GM21717 (cell line): ENCODE data around the gene RBBP8.
"Not testable (repeated sequence)": the region's sequence is repeated elsewhere in the genome, so short reads cannot be mapped to it uniquely, and the experiment has no call there.

Source experiments
- ATAC-seq: cut with Tn5 transposase; IDR thresholded peaks from one replicate; pipeline ENCODE4 v1.9.1; 2021; ENCODE audit warnings: mild to moderate bottlenecking, moderate library complexity; ENCODE audit not compliant: unreplicated experiment

The RBBP8 gene

DNA sequence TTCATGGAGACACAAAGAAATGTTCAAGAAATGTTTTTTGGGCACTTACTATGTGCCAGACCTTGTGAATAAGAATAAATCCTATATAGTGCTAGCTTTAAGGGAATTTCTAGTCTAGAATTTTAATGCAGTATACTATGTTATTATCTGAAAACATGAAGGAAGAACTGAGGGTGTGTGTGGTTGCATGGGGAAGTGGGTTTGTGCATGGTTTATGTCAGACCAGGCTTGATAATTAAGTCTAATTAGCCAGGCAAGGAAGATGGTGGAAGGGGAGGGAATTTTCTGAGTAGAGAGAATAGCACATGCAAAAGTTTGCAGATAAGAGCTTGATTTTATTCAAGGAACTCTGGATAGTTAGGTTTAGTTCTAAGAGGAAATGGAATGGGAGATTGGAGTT, 6.5 kb downstream of the RBBP8 start:
- no peak for ATAC-seq

DNA sequence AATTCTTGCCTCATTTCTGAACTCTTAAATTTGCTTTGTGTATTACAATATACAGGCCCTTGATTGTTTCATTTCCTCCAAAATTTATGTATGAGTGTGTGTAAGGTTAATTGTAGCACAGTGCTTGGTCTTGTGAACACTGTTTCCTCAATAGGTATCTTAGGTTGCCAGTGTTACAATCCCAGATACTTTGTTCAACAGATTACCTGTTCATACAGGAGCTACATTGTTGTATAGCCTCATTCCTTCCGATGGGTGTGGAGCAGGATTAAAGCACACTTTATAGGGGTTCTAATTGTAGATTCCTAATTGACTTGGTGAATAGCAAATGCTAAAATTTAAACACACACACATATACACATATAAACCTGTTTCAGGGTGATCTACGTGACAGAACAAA, 10.7 kb downstream of the RBBP8 start:
- ATAC-seq = no peak

GRCh38 chr18:22946217-22946616, 13.1 kb downstream of the RBBP8 start:
- ATAC-seq = no peak

DNA sequence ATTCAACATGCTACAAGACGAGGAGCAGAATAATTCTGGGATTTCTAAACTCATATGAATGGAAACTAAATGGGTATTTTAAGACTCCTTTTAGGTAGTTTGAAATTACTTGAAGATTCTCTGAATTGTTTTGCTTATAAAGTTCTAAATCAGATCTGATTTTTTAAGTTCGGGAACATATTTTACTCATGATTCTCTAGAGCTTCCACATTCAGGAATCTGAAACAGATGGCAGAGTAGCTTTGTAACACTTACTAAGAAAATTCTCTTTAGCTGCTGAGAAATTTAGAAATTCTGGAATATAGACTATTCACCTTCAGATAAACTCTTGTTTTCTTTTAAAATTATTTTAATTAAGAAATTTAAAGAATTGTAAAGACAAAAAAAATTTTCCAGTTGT, 13.7 kb downstream of the RBBP8 start:
- no peak for ATAC-seq

DNA sequence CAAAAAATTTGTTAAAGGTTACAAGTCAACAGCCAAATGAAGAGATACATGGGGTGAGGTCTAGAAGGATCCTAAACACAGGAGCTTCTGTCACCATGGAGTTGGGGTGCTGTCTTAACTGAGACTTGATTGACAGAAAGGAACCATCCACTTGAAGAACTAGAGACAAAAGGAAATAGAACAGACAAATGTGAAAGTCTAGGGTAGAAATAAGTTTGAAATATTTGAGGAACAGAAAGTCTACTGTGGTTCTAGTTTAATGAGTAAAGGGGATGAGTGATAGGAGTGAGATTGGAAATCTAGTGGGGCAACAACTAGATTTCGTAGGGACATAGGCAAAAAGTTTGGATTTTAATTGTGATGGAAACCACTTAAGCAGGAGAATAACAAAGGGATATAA, 18.7 kb downstream of the RBBP8 start:
- no peak for ATAC-seq

- ATAC-seq = no peak
Measured at GRCh38 chr18:22952525-22952924, 19.4 kb downstream of the RBBP8 start.

DNA sequence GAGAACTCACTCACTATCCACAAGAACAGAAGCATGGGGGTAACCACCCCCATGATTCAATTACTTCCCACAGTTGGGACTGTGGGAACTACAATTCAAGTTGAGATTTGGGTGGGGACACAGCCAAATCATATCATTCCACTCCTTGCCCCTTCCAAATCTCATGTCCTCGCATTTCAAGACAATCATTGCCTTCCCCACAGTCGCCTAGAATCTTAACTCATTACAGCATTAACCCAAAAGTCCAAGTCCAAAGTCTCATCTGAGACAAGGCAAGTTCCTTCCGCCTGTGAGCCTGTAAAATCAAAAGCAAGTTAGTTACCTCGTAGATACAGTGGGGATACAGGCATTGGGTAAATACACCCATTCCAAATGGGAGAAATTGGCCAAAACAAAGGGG, 20.9 kb downstream of the RBBP8 start:
- ATAC-seq = not testable (repeated sequence)

DNA sequence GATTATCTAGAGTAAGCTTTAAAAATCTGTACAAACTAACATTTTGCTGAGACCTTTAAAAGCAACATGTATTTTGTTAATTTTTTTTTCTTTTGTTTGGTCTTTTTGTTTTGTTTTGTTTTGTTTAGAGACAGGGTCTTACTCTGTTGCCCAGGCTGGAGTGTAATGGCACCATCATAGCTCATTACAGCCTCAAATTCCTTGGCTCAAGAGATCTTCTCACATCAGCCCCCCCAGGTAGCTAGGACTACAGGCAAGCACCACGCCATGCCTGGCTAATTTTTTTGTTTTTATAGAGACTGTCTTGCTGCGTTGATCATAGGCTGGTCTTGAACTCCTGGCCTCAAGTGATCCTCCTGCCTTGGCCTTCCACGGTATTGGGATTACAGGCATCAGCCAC, 23.1 kb downstream of the RBBP8 start:
- ATAC-seq = no peak

GRCh38 chr18:22961156-22961555, 28.0 kb downstream of the RBBP8 start:
- no peak for ATAC-seq

GRCh38 chr18:22962004-22962403, 28.9 kb downstream of the RBBP8 start:
- no peak for ATAC-seq

GRCh38 chr18:22964116-22964515, 31.0 kb downstream of the RBBP8 start:
- ATAC-seq = no peak

GRCh38 chr18:22964722-22965121, 31.6 kb downstream of the RBBP8 start:
- no peak for ATAC-seq

GRCh38 chr18:22971038-22971437, 37.9 kb downstream of the RBBP8 start:
- no peak for ATAC-seq

DNA sequence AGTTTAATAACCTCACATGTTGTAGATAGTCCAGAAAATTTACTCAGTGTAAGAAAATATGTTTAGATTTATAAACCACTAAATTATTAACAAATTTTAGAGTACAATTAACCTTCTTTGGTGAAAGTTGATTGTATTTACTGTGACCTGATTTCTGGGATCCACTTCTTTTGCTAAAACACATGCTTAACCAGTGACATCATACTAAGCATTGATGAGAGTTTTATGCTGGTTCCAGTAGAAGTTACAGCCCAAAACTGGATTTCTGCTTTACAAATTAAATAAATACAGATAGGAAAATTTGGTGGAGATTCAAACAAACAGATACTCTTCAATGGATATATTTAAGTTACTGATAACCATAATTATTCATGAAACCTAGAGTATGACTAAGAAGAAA, 40.9 kb downstream of the RBBP8 start:
- ATAC-seq = no peak

DNA sequence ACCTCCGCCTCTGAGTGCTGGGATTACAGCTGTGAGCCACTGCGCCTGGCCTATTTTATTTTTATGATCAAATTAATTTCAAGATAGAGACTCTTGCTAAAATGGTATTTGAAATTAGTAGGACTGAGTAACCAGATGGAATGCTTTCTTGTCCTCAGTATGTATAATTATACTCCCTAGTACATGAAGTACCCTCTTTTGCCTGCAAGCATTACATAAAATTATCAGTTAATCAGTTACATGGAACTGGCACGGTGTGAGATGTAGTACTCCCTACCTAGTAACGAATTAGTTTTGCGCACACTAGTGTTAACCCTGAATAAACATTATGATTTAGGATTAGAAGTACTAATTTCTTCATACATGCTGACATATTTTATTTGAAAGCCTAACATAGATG, 41.6 kb downstream of the RBBP8 start:
- ATAC-seq = no peak

GRCh38 chr18:22975508-22975907, 42.4 kb downstream of the RBBP8 start:
- ATAC-seq = no peak

DNA sequence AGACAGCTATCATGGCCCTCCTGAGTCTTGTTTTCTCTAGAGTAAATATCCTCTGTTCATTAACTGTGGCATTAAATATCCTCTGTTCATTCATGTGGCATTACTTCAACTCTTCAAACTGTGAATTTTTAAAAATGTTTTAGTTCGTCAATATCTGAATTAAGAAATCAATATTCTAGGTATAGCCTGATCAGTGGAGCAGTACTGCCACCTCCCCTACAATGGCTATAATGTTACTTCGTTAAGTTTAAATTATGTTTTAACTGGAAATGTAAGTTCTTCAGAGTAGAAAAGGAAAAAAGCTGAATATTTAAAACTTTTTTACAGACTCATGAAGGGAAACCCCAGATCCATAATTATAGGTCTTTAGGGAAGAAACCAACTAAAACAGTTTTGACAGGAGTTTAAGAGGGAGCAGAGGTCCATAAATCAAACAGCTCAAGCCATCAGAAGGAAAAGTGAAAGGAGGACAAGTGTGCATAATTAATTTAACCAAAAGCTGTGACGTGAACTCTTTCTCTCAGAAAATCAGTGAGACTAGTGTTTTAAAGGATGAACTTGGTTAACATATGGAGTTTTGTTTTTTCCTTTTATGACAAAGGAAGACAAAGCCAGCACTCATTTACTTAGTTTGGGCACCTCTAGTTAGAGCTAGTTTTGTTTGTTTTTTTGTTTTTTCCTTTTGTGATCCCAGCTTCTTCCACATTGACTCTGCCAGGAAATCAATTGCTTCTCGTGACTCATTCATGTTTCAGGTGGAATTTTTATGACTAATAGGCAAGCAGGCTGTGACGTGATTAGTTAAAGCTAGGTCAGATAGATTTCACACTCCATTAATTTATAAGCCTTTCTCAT, 44.9 kb downstream of the RBBP8 start:
- no peak for ATAC-seq

GRCh38 chr18:22980394-22980793, 47.3 kb downstream of the RBBP8 start:
- ATAC-seq = no peak

GRCh38 chr18:22981274-22982133, 48.4 kb downstream of the RBBP8 start:
- ATAC-seq = no peak

DNA sequence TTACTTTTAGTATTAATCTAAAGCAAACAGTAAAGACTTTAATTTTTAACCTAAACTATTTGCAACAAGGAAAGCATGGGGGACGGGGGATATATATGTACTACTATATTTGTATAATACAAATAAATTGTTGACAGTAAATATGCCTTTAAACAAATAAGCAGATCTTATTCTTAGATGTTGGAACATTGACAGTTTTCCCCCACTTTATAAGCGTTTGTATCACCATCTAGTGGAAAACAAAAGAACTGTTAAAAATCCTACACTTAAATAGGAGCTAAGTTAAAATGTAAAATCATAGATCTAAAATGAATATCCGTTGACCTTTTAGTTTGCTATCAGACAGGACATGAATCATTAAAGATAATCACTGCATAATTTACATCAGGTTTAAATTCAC, 50.0 kb downstream of the RBBP8 start:
- ATAC-seq = no peak

GRCh38 chr18:22985250-22985649, 52.1 kb downstream of the RBBP8 start:
- no peak for ATAC-seq

DNA sequence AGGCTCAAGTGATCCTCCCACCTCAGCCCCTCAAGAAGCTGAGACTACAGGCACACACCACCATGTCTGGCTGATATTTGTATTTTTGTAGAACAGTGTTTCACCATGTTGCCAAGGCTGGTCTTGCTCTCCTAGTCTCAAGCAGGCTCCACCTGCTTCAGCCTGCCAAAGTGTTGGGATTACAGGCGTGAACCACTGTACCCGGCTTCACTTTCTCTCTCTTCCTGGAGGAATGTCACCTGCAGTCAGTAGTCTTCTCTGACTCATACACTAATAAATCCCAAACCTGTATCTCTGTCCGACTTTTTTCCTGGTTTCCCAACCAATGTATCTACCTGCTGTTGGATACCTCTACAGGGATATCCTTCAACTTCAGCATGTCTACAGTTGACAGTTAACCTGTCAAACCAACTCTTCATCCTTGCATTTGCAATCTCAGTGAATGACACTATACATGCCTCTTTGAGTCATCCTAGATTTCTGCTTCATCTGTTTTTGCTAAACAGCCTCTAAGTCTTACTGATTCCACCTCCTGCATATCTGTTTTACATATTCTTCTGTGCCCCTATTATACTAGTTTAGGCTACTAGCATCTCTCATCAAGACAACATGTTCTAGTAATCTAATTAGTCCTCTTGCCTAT, 54.5 kb downstream of the RBBP8 start:
- ATAC-seq = no peak
